Thyroid gland (tissue), 4 donors: ENCODE measurements around the gene KRTAP12-3. TPM values are rescaled to one million over a fixed set of nuclear protein-coding genes. Genes with fewer than 3 reads are reported as not detected.

Experiments used
- DNase-seq, 2 donors: peaks; one replicate each; pipeline ENCODE4 v3.0.0-alpha.2; 2019
- H3K27ac ChIP-seq, 3 donors: fragments of 200-600 bp; sonication (generic); 1 replicate in 2 of 3; 2 replicates in 1 of 3; pipeline ENCODE4 v1.5.1; 2016 to 2019; ENCODE audit warnings: mild to moderate bottlenecking in 1 of 3, moderate library complexity in 1 of 3
- H3K27me3 ChIP-seq: fragments of 200-600 bp; sonication (generic); one replicate; pipeline ENCODE4 v1.5.1; 2019
- H3K36me3 ChIP-seq, 2 donors: fragments of 200-600 bp; sonication (generic); one replicate each; pipeline ENCODE4 v1.5.1; 2016 to 2019
- H3K4me1 ChIP-seq, 2 donors: fragments of 200-600 bp; sonication (generic); one replicate each; pipeline ENCODE4 v1.5.1; 2017 to 2019
- H3K4me3 ChIP-seq, 3 donors: fragments of 200-600 bp; sonication (generic); replicated peaks in 1 of 3; 1 replicate in 2 of 3; 2 replicates in 1 of 3; pipeline ENCODE4 v1.5.1; 2016; ENCODE audit warnings: mild to moderate bottlenecking in 1 of 3
- H3K9me3 ChIP-seq: fragments of 200-600 bp; sonication (generic); one replicate; pipeline ENCODE4 v1.5.1; 2017
- CTCF ChIP-seq, 6 experiments: fragments of 200-600 bp in 3 of 6; fragments of 450-650 bp in 3 of 6; sonication (generic) in 3 of 6; IDR thresholded peaks; one replicate each; pipeline ENCODE4 v1.5.1; 2016 to 2019; ENCODE audit warnings: antibody characterized with exemption in 6 of 6, mild to moderate bottlenecking in 2 of 6, inconsistent platforms in 1 of 6, moderate library complexity in 1 of 6
- POLR2A ChIP-seq, 2 donors: fragments of 450-650 bp; IDR thresholded peaks; one replicate each; pipeline ENCODE4 v1.6.1; 2017; ENCODE audit warnings: antibody characterized with exemption in 2 of 2, mild to moderate bottlenecking in 2 of 2, moderate library complexity in 1 of 2
- WGBS, 2 donors: methylation state at CpG; one replicate each; pipeline ENCODE4 v1.1.5; 2017; 5-methylcytosine and 5-hydroxymethylcytosine counted together
- intact Hi-C: fragments of 100-400 bp; cut with DNase I; formaldehyde crosslinking; loops from one replicate; pipeline ENCODE4 v1.15.1; 2023
- total RNA-seq, 4 donors: library from RNA; depleted of rRNA; stranded (reverse); fragments of >200 nt; gene quantifications; one replicate each; pipeline ENCODE4 v1.2.3, GENCODE V29; 2016

Gene KRTAP12-3
- total RNA-seq, 4 donors from 2014 or later = not detected

- Histone ChIP-seq H3K27ac (no peak overlapping the region), H3K4me3 (no peak overlapping the region), H3K9me3 (no peaks in the 10 kb centered on the region), H3K27me3 (peaks cover 4% of the 10 kb centered on the region), H3K4me1 (no peaks in the 10 kb centered on the region), H3K36me3 (no peaks in the 10 kb centered on the region)
- 59 to 70% methylated on average over 10 to 12 of the region's 12 CpGs for WGBS, 2 donors
- intact Hi-C loops = no loop called here
- TF ChIP-seq CTCF (IDR thresholded peaks at IDR 0.05) (no peak), POLR2A (IDR thresholded peaks at IDR 0.05) (no peak)
- DNase-seq = no peak
These were observed 43.8 kb downstream of the KRTAP12-3 start for GRCh38 chr21:44701541-44701940.

GRCh38 chr21:44702111-44702972, 44.6 kb downstream of the KRTAP12-3 start:
- H3K27ac ChIP-seq = no peak overlapping the region
- DNase-seq = no peak
- no peaks in the 10 kb centered on the region for H3K36me3 ChIP-seq
- H3K27me3 ChIP-seq = peaks cover 4% of the 10 kb centered on the region
- no peaks in the 10 kb centered on the region for H3K9me3 ChIP-seq
- TF ChIP-seq CTCF (IDR thresholded peaks at IDR 0.05) = no peak
- 85 to 90% methylated on average over 11 to 20 of the region's 22 CpGs for whole genome bisulfite sequencing, 2 donors
- peaks cover 0 to under 1% of the 10 kb centered on the region in 2 donors for H3K4me1 ChIP-seq
- H3K4me3 ChIP-seq = no peak overlapping the region
- intact Hi-C loops = no loop called here

- TF ChIP-seq POLR2A (IDR thresholded peaks at IDR 0.05) = no peak
- no peak for TF ChIP-seq CTCF (IDR thresholded peaks at IDR 0.05)
- no peak overlapping the region for H3K27ac ChIP-seq
- DNase-seq = no peak
- H3K9me3 ChIP-seq = no peaks in the 10 kb centered on the region
- H3K4me3 ChIP-seq = no peak overlapping the region
- H3K27me3 ChIP-seq = peaks cover 4% of the 10 kb centered on the region
- 81 to 85% methylated on average over 11 to 14 of the region's 16 CpGs for WGBS, 2 donors
- peaks cover 0 to 9% of the 10 kb centered on the region in 2 donors for H3K4me1 ChIP-seq
- no peaks in the 10 kb centered on the region for H3K36me3 ChIP-seq
- intact Hi-C loops = no loop called here
These were observed 45.4 kb downstream of the KRTAP12-3 start for GRCh38 chr21:44702973-44703730.

GRCh38 chr21:44703731-44704635, 46.3 kb downstream of the KRTAP12-3 start:
- intact Hi-C loops = no loop called here
- no peak for DNase-seq
- WGBS, 2 donors = 70 to 74% methylated on average over 7 to 13 of the region's 13 CpGs
- Histone ChIP-seq H3K4me3 (no peak overlapping the region), H3K36me3 (no peaks in the 10 kb centered on the region), H3K27me3 (peaks cover 4% of the 10 kb centered on the region), H3K9me3 (no peaks in the 10 kb centered on the region), H3K27ac (no peak overlapping the region), H3K4me1 (peaks cover 0 to 17% of the 10 kb centered on the region in 2 donors)
- TF ChIP-seq CTCF (IDR thresholded peaks at IDR 0.05) = no peak
- no peak for TF ChIP-seq POLR2A (IDR thresholded peaks at IDR 0.05)
